HL-60 (cell line): ENCODE results near the gene GDPD2.

Experiments used
- DNase-seq, 2 experiments: peaks; one replicate each; pipeline ENCODE4 v3.0.0-alpha.2; 2010 to 2020; ENCODE audit warnings: low read depth in 1 of 2, low spot score in 1 of 2
- H3K27ac ChIP-seq: fragments of 250-450 bp; sonication (Bioruptor Pico); replicated peaks from 2 replicates; pipeline ENCODE4 v1.5.1; 2020; ENCODE audit warnings: mild to moderate bottlenecking, moderate library complexity
- H3K27me3 ChIP-seq: fragments of 250-450 bp; sonication (Bioruptor Pico); 2 replicates; pipeline ENCODE4 v1.5.1; 2021; ENCODE audit warnings: mild to moderate bottlenecking, moderate library complexity; ENCODE audit not compliant: insufficient read depth, poor library complexity, severe bottlenecking
- H3K4me3 ChIP-seq: replicated peaks from 2 replicates; pipeline ENCODE4 v1.5.1; 2011; ENCODE audit warnings: mild to moderate bottlenecking, control low read depth, low read length; ENCODE audit not compliant: insufficient read depth
- GABPA ChIP-seq: IDR thresholded peaks from 2 replicates; pipeline ENCODE4 v1.6.1; 2012; ENCODE audit warnings: low read depth
- POLR2AphosphoS5 ChIP-seq: IDR thresholded peaks from 2 replicates; pipeline ENCODE4 v1.6.1; 2012; ENCODE audit warnings: low read depth
- SPI1 ChIP-seq: IDR thresholded peaks from 2 replicates; pipeline ENCODE4 v1.6.1; 2012; ENCODE audit warnings: low read depth, mild to moderate bottlenecking, borderline replicate concordance
- TF ChIP-seq, protein P1 (sequence below): IDR thresholded peaks from one replicate; pipeline ENCODE4 v1.5.1; 2011; ENCODE audit warnings: low read length, control low read depth, inconsistent platforms; ENCODE audit not compliant: insufficient read depth
- TF ChIP-seq, protein P2 (sequence below): IDR thresholded peaks from 2 replicates; pipeline ENCODE4 v1.6.1; 2012; ENCODE audit warnings: low read depth; ENCODE audit not compliant: insufficient replicate concordance

GDPD2 gene

DNA sequence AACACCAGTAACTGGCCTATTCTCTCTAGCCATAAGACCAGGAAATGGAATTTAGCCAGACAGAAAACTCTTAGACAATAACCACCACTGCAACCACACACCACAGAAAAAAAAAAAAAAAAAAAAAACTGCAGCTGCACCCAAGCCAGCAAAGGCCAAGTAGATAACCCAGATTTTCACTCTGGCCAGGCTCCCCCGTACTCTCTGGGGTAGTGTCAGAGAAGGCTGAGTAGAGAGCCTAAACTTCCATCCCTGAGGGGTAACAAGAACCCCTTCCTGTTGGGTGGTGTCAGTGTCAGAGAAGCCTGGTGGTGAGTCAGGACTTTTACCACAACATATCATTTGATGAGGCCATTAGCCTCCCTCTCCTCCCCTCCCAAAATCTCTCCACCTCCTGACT, 15.9 kb downstream of the GDPD2 start:
- peaks cover 5% of the 10 kb centered on the region for H3K27me3 ChIP-seq
- no peak overlapping the region for H3K27ac ChIP-seq
- no peak overlapping the region for H3K4me3 ChIP-seq
- no peak for DNase-seq
- no peak for TF ChIP-seq SPI1
- TF ChIP-seq, protein P1, sequence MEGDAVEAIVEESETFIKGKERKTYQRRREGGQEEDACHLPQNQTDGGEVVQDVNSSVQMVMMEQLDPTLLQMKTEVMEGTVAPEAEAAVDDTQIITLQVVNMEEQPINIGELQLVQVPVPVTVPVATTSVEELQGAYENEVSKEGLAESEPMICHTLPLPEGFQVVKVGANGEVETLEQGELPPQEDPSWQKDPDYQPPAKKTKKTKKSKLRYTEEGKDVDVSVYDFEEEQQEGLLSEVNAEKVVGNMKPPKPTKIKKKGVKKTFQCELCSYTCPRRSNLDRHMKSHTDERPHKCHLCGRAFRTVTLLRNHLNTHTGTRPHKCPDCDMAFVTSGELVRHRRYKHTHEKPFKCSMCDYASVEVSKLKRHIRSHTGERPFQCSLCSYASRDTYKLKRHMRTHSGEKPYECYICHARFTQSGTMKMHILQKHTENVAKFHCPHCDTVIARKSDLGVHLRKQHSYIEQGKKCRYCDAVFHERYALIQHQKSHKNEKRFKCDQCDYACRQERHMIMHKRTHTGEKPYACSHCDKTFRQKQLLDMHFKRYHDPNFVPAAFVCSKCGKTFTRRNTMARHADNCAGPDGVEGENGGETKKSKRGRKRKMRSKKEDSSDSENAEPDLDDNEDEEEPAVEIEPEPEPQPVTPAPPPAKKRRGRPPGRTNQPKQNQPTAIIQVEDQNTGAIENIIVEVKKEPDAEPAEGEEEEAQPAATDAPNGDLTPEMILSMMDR: no peak
- no peak for TF ChIP-seq POLR2AphosphoS5
- TF ChIP-seq, protein P2, sequence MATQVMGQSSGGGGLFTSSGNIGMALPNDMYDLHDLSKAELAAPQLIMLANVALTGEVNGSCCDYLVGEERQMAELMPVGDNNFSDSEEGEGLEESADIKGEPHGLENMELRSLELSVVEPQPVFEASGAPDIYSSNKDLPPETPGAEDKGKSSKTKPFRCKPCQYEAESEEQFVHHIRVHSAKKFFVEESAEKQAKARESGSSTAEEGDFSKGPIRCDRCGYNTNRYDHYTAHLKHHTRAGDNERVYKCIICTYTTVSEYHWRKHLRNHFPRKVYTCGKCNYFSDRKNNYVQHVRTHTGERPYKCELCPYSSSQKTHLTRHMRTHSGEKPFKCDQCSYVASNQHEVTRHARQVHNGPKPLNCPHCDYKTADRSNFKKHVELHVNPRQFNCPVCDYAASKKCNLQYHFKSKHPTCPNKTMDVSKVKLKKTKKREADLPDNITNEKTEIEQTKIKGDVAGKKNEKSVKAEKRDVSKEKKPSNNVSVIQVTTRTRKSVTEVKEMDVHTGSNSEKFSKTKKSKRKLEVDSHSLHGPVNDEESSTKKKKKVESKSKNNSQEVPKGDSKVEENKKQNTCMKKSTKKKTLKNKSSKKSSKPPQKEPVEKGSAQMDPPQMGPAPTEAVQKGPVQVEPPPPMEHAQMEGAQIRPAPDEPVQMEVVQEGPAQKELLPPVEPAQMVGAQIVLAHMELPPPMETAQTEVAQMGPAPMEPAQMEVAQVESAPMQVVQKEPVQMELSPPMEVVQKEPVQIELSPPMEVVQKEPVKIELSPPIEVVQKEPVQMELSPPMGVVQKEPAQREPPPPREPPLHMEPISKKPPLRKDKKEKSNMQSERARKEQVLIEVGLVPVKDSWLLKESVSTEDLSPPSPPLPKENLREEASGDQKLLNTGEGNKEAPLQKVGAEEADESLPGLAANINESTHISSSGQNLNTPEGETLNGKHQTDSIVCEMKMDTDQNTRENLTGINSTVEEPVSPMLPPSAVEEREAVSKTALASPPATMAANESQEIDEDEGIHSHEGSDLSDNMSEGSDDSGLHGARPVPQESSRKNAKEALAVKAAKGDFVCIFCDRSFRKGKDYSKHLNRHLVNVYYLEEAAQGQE: no peak
- TF ChIP-seq GABPA: no peak

DNA sequence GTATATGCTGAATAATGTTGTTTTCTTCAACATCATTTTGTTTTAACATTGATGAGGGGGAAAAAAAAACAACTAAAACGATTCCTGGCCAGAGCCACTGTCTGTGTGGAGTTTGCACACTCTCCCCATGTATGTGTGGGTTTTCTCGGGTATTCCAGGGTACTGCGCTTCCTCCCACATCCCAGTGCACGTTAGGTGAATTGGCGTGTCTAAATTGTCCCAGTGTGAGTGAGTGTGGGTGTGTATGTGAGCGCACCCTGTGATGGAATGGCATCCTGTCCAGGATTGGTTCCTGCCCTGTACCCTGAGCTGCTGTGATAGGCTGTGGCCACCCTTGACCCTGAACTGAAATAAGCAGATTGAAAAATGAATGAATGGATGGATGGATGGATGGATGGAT, 19.1 kb downstream of the GDPD2 start:
- H3K4me3 ChIP-seq: no peak overlapping the region
- H3K27me3 ChIP-seq: peaks cover 8% of the 10 kb centered on the region
- H3K27ac ChIP-seq: no peak overlapping the region
- TF ChIP-seq POLR2AphosphoS5: no peak
- no peak for TF ChIP-seq GABPA
- TF ChIP-seq, protein P2: no peak
- TF ChIP-seq, protein P1: no peak
- TF ChIP-seq SPI1: no peak
- no peak for DNase-seq

DNA sequence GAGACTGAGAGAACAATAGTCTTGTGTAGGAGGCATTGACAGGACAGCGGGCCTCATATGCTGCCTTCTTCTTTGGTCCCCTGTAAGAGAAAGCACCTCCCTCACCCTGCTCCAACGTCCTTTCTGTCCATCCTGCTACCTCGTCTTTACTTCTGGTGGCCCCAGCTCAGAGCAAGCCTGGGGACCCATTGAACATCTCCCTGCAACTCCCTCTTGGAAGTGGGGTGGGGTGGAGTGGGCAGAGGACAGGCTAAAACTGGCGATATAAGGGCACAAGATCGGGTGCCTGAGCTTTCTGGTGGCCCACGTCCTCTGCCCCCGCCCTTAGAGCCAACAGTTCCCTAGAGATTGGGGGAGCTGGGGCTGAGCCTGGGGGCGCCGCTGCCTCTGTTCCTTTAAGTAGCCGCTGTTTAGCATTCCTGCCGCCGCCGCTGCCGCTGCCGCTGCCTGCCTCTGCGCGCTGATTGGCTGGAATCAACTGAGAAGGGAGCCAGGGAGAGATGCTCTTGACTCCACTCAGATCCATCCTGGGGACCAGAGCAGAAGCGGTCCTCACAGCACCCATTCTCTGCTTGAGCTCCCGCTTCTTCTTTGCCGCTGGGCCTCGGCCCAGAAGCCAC, 21.3 kb downstream of the GDPD2 start, which contains the start of gene DLG3:
Gene DLG3, plus strand, starts transcription at position 510 of the 620 bp plus-strand sequence. CDS start 367 bp downstream, outside the sequence.
- Histone ChIP-seq H3K4me3 (no peak within 1 kb of the TSS), H3K27me3 (peaks cover 8% of the 10 kb centered on the region), H3K27ac (no peak within 1 kb of the TSS)
- TF ChIP-seq POLR2AphosphoS5 (no peak), GABPA (no peak), SPI1 (no peak)
- TF ChIP-seq, protein P1: no peak
- TF ChIP-seq, protein P2: no peak
- no peak for DNase-seq
